Myocyte (in vitro differentiated cells): ENCODE measurements around the gene CIAO1. TPM values are rescaled to one million over a fixed set of nuclear protein-coding genes. Genes with fewer than 3 reads are reported as not detected.

Experiments used
- total RNA-seq: library from RNA; depleted of rRNA; stranded (reverse); fragments of >200 nt; gene quantifications from 2 replicates; pipeline ENCODE4 v1.2.3, GENCODE V29; 2014

The CIAO1 gene
- total RNA-seq, 1 donor from 2014 or later = 125 TPM

Other genes with a start within 250 kb of the CIAO1 start
- not detected in 2 replicates for gene GPAT2, start 231.3 kb upstream of the CIAO1 start, total RNA-seq
- not detected in 2 replicates for gene ADRA2B, start 149.7 kb upstream of the CIAO1 start, total RNA-seq
- gene ASTL, start 127.7 kb upstream of the CIAO1 start, total RNA-seq = not detected in 2 replicates
- 1.6 and 1.9 TPM in 2 replicates for gene DUSP2, start 120.8 kb upstream of the CIAO1 start, total RNA-seq
- 178 and 248 TPM in 2 replicates for gene STARD7, start 57.4 kb upstream of the CIAO1 start, total RNA-seq
- gene TMEM127, start 228 bp upstream of the CIAO1 start, total RNA-seq = 38.9 and 45.2 TPM in 2 replicates
- 37.6 and 38.0 TPM in 2 replicates for gene SNRNP200, start 39.3 kb downstream of the CIAO1 start, total RNA-seq
- gene ITPRIPL1, start 59.1 kb downstream of the CIAO1 start, total RNA-seq = 0.29 TPM in 1 of 2 replicates, not detected in the other
- 0.59 TPM in 1 of 2 replicates, not detected in the other for gene NCAPH, start 69.5 kb downstream of the CIAO1 start, total RNA-seq
- not detected in 2 replicates for gene NEURL3, start 239.1 kb downstream of the CIAO1 start, total RNA-seq